Upper lobe of left lung (tissue), 6 donors: ENCODE data around the gene ZNF365. TPM values are rescaled to one million over a fixed set of nuclear protein-coding genes. Genes with fewer than 3 reads are reported as not detected.
A peak's percentile ranks its signal among the peaks of the same experiment; 100 is the strongest.

ENCODE experiments used
- ATAC-seq, 2 donors: fragments of 200-7000 bp; cut with Tn5 transposase; one replicate each; pipeline ENCODE4 v1.9.1; 2022; ENCODE audit warnings: mild to moderate bottlenecking in 2 of 2, moderate library complexity in 2 of 2; ENCODE audit not compliant: low FRiP score in 2 of 2
- DNase-seq, 2 donors: peaks; one replicate each; pipeline ENCODE4 v3.0.0-alpha.2; 2019 to 2020
- H3K27ac ChIP-seq, 4 donors: fragments of 200-600 bp; sonication (generic); one replicate each; pipeline ENCODE4 v1.5.1; 2016 to 2019
- H3K27me3 ChIP-seq, 4 donors: fragments of 200-600 bp; sonication (generic); one replicate each; pipeline ENCODE4 v1.5.1; 2017 to 2019
- H3K36me3 ChIP-seq, 4 donors: fragments of 200-600 bp; sonication (generic); one replicate each; pipeline ENCODE4 v1.5.1; 2016 to 2019
- H3K4me1 ChIP-seq, 4 donors: fragments of 200-600 bp; sonication (generic); one replicate each; pipeline ENCODE4 v1.5.1; 2018 to 2019
- H3K4me3 ChIP-seq, 4 donors: fragments of 200-600 bp; sonication (generic); one replicate each; pipeline ENCODE4 v1.5.1; 2017 to 2019; ENCODE audit warnings: mild to moderate bottlenecking in 2 of 4, moderate library complexity in 1 of 4
- H3K9me3 ChIP-seq, 4 donors: fragments of 200-600 bp; sonication (generic); one replicate each; pipeline ENCODE4 v1.5.1; 2018 to 2019
- EP300 ChIP-seq, 4 donors: sonication (generic); formaldehyde crosslinking; IDR thresholded peaks; one replicate each; pipeline ENCODE4 v1.5.1; 2017; ENCODE audit warnings: antibody characterized with exemption in 4 of 4, control low read depth in 2 of 4
- POLR2A ChIP-seq, 4 donors: fragments of 450-650 bp; IDR thresholded peaks; one replicate each; pipeline ENCODE4 v1.5.1; 2016 to 2017; ENCODE audit warnings: antibody characterized with exemption in 4 of 4, mild to moderate bottlenecking in 2 of 4
- POLR2AphosphoS5 ChIP-seq, 2 donors: sonication (generic); formaldehyde crosslinking; IDR thresholded peaks; one replicate each; pipeline ENCODE4 v1.5.1; 2017; ENCODE audit warnings: antibody characterized with exemption in 2 of 2
- WGBS, 2 donors: methylation state at CpG; one replicate each; pipeline ENCODE4 v1.1.5; 2017 to 2018; 5-methylcytosine and 5-hydroxymethylcytosine counted together
- total RNA-seq, 6 donors: library from RNA; depleted of rRNA in 4 of 6; stranded (reverse); fragments of >200 nt in 4 of 6; gene quantifications; one replicate each; pipeline versions ENCODE4 v1.1.0 to v1.2.1, GENCODE V29; 2016 to 2021
- TF ChIP-seq, protein P1 (sequence below), 6 experiments: fragments of 450-650 bp in 4 of 6; fragments of 200-600 bp in 2 of 6; sonication (generic) in 2 of 6; IDR thresholded peaks; one replicate each; pipeline ENCODE4 v1.5.1; 2016 to 2019; ENCODE audit warnings: antibody characterized with exemption in 6 of 6
- donor health status: DM: no; HTN: no; CAD: no; lungs with moderate emphysema.
- donor health status: DM: no; HTN: yes; CAD: no; lungs with severe emphysema.

ZNF365 gene
- total RNA-seq, result 1 to 10 TPM; 1.0 to 6.3 (median 1.7) TPM

GRCh38 chr10:62373995-62374861 lies at the start of gene ZNF365:
Gene ZNF365 (plus strand): TSS chr10:62374369. CDS start chr10:62376194, 1,825 bp downstream.
- H3K4me3 ChIP-seq, result peak within 1 kb of the TSS; percentile 39 to 56 (median 48)
- peak in 1 of 4 donors; percentile 13 for TF ChIP-seq POLR2A (IDR thresholded peaks at IDR 0.05)
- TF ChIP-seq EP300 (IDR thresholded peaks at IDR 0.05), result no peak
- WGBS, 2 donors, result 2 to 5% methylated on average over 7 to 22 of the region's 73 CpGs

GRCh38 chr10:62326176-62326575 lies 48.0 kb upstream of the ZNF365 start:
- no peak for DNase-seq
- 83 to 85% methylated on average over 1 of the region's 1 CpG for WGBS, 2 donors
- no peak overlapping the region for H3K4me3 ChIP-seq
- no peaks in the 10 kb centered on the region for H3K36me3 ChIP-seq
- H3K27ac ChIP-seq, result no peak overlapping the region
- H3K27me3 ChIP-seq, result no peaks in the 10 kb centered on the region
- no peak for ATAC-seq
- TF ChIP-seq, protein P1, sequence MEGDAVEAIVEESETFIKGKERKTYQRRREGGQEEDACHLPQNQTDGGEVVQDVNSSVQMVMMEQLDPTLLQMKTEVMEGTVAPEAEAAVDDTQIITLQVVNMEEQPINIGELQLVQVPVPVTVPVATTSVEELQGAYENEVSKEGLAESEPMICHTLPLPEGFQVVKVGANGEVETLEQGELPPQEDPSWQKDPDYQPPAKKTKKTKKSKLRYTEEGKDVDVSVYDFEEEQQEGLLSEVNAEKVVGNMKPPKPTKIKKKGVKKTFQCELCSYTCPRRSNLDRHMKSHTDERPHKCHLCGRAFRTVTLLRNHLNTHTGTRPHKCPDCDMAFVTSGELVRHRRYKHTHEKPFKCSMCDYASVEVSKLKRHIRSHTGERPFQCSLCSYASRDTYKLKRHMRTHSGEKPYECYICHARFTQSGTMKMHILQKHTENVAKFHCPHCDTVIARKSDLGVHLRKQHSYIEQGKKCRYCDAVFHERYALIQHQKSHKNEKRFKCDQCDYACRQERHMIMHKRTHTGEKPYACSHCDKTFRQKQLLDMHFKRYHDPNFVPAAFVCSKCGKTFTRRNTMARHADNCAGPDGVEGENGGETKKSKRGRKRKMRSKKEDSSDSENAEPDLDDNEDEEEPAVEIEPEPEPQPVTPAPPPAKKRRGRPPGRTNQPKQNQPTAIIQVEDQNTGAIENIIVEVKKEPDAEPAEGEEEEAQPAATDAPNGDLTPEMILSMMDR (IDR thresholded peaks at IDR 0.05), result no peak
- no peak for TF ChIP-seq POLR2AphosphoS5 (IDR thresholded peaks at IDR 0.05)
- TF ChIP-seq POLR2A (IDR thresholded peaks at IDR 0.05), result no peak
- no peak for TF ChIP-seq EP300 (IDR thresholded peaks at IDR 0.05)
- no peaks in the 10 kb centered on the region for H3K9me3 ChIP-seq
- H3K4me1 ChIP-seq, result no peaks in the 10 kb centered on the region

More at GRCh38 chr10:62373995-62374861, at the start of gene ZNF365:
- H3K36me3 ChIP-seq, result no peaks in the 10 kb centered on the region
- peaks cover 0 to 15% (median 4%) of the 10 kb centered on the region in 4 donors for H3K4me1 ChIP-seq
- peak within 1 kb of the TSS in 1 of 4 donors; percentile 71 for H3K27ac ChIP-seq
- H3K27me3 ChIP-seq, result peaks cover 0 to 16% (median 5%) of the 10 kb centered on the region in 4 donors
- H3K9me3 ChIP-seq, result no peaks in the 10 kb centered on the region
- ATAC-seq (peak in 1 of 2 donors; percentile 85), DNase-seq (peak in 1 of 2 donors; percentile 89)

DNA sequence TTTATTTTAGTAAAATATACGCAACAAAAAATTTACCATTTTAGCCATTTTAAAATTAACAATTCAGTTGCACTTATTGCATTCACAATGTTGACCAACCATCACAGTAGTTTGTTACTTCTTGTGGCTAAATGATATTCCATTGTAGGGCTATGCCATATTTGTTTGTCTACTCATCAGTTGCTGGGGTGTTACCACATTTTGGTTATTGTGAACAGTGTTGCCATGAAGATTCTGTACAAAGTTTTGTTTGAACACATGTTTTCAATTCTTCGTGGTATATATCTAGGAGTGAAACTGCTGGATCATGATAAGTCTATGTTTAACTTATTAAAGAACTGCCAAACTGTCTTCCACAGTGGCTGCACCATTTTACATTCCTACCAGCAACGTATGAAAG lies 46.3 kb upstream of the ZNF365 start:
- DNase-seq (no peak), ATAC-seq (no peak)
- TF ChIP-seq EP300 (IDR thresholded peaks at IDR 0.05) (no peak), POLR2AphosphoS5 (IDR thresholded peaks at IDR 0.05) (no peak), POLR2A (IDR thresholded peaks at IDR 0.05) (no peak)
- TF ChIP-seq, protein P1 (IDR thresholded peaks at IDR 0.05), result no peak
- H3K36me3 ChIP-seq, result no peaks in the 10 kb centered on the region
- H3K27ac ChIP-seq, result no peak overlapping the region
- no peaks in the 10 kb centered on the region for H3K4me1 ChIP-seq
- WGBS, 2 donors, result 55 to 67% methylated on average over 3 of the region's 3 CpGs
- no peaks in the 10 kb centered on the region for H3K9me3 ChIP-seq
- no peak overlapping the region for H3K4me3 ChIP-seq
- no peaks in the 10 kb centered on the region for H3K27me3 ChIP-seq

- Histone ChIP-seq H3K4me3 (no peak overlapping the region), H3K36me3 (no peaks in the 10 kb centered on the region), H3K27ac (no peak overlapping the region), H3K4me1 (no peaks in the 10 kb centered on the region), H3K9me3 (no peaks in the 10 kb centered on the region), H3K27me3 (no peaks in the 10 kb centered on the region)
- DNase-seq (no peak), ATAC-seq (no peak)
- TF ChIP-seq, protein P1 (IDR thresholded peaks at IDR 0.05), result no peak
- TF ChIP-seq EP300 (IDR thresholded peaks at IDR 0.05) (no peak), POLR2AphosphoS5 (IDR thresholded peaks at IDR 0.05) (no peak), POLR2A (IDR thresholded peaks at IDR 0.05) (no peak)
- 93 to 100% methylated on average over 1 of the region's 1 CpG for WGBS, 2 donors
These were observed 44.0 kb upstream of the ZNF365 start for GRCh38 chr10:62330213-62330612.

DNA sequence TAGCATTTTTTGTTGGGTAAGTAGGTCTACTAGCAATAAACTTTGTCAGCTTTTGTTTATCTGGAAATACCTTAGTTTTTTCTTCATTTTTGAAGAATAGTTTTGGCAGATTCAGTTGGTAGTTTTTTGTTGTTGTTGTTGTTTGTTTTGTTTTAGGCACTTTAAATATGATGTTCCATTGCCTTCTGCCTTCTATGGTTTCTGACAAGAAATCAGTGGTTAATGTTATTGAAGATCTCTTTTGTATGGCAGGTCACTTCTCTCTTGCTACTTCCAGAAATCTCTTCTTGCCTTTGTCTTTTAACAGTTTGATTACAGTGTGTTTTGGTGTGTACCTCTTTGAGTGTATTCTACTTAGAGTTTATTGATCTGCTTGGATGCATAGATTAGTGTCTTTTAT lies 41.8 kb upstream of the ZNF365 start:
- Histone ChIP-seq H3K27ac (no peak overlapping the region), H3K9me3 (no peaks in the 10 kb centered on the region), H3K4me1 (no peaks in the 10 kb centered on the region), H3K4me3 (no peak overlapping the region), H3K36me3 (no peaks in the 10 kb centered on the region), H3K27me3 (no peaks in the 10 kb centered on the region)
- TF ChIP-seq, protein P1 (IDR thresholded peaks at IDR 0.05), result no peak
- no peak for TF ChIP-seq EP300 (IDR thresholded peaks at IDR 0.05)
- TF ChIP-seq POLR2A (IDR thresholded peaks at IDR 0.05), result no peak
- TF ChIP-seq POLR2AphosphoS5 (IDR thresholded peaks at IDR 0.05), result no peak
- no peak for ATAC-seq
- no peak for DNase-seq
